Measurements from ENCODE around the gene PTGR1.

- TF ChIP-seq POLR2A (IDR thresholded peaks at IDR 0.05) (no peak), CTCF (IDR thresholded peaks at IDR 0.05) (no peak)
Observed at GRCh38 chr9:111613436-111614040, 14.1 kb upstream of the PTGR1 start.

All from lower leg skin (tissue), 3 donors.